GM12878 (cell line): ENCODE results near the gene AKAP1.

Experiments
- BRCA1 ChIP-seq: IDR thresholded peaks from 2 replicates; pipeline ENCODE4 v1.6.1; 2011; ENCODE audit warnings: low read depth, low read length, improper control_type of control experiment
- CBX5 ChIP-seq: sonication (generic); IDR thresholded peaks from 2 replicates; pipeline ENCODE4 v1.6.1; 2016; ENCODE audit warnings: low read depth, moderate library complexity, mild to moderate bottlenecking, inconsistent platforms
- EZH2 ChIP-seq: IDR thresholded peaks from 2 replicates; pipeline ENCODE4 v1.6.1; 2012; ENCODE audit warnings: low read depth, mild to moderate bottlenecking, control low read depth, inconsistent platforms, low read length, borderline replicate concordance; ENCODE audit not compliant: control insufficient read depth
- JUND ChIP-seq: IDR thresholded peaks from 2 replicates; pipeline ENCODE4 v1.6.1; 2012; ENCODE audit warnings: low read depth, mild to moderate bottlenecking, low read length, improper control_type of control experiment, moderate library complexity
- MXI1 ChIP-seq: fragments of 150-350 bp; IDR thresholded peaks from 2 replicates; pipeline ENCODE4 v1.6.1; 2011; ENCODE audit warnings: low read depth, mild to moderate bottlenecking, inconsistent platforms, low read length, improper control_type of control experiment
- NFXL1 ChIP-seq: fragments of 450-650 bp; IDR thresholded peaks from 2 replicates; pipeline ENCODE4 v1.6.1; 2017; ENCODE audit warnings: antibody characterized with exemption, mild to moderate bottlenecking, borderline replicate concordance
- NFYA ChIP-seq: IDR thresholded peaks from 2 replicates; pipeline ENCODE4 v1.6.1; 2011; ENCODE audit warnings: low read depth, mild to moderate bottlenecking, low read length, improper control_type of control experiment, borderline replicate concordance
- RAD21 ChIP-seq: IDR thresholded peaks from 2 replicates; pipeline ENCODE4 v1.6.1; 2011; ENCODE audit warnings: mild to moderate bottlenecking, low read depth, low read length, moderate library complexity; ENCODE audit not compliant: insufficient read depth
- SPI1 ChIP-seq: IDR thresholded peaks from 2 replicates; pipeline ENCODE4 v1.6.1; 2011; ENCODE audit warnings: low read depth, mild to moderate bottlenecking, low read length, moderate library complexity, borderline replicate concordance; ENCODE audit not compliant: insufficient read depth
- ZZZ3 ChIP-seq: IDR thresholded peaks from 2 replicates; pipeline ENCODE4 v1.6.1; 2011; ENCODE audit warnings: low read depth; ENCODE audit not compliant: control insufficient read depth, insufficient read length
- TF ChIP-seq, protein P1 (sequence below): fragments of 450-650 bp; IDR thresholded peaks from 2 replicates; pipeline ENCODE4 v1.6.1; 2017; ENCODE audit warnings: mild to moderate bottlenecking, moderate library complexity
- TF ChIP-seq, protein P2 (sequence below): fragments of 450-650 bp; IDR thresholded peaks from 2 replicates; pipeline ENCODE4 v1.6.1; 2018; ENCODE audit warnings: borderline replicate concordance, mild to moderate bottlenecking; ENCODE audit not compliant: partially characterized antibody
- TF ChIP-seq, protein P3 (sequence below): fragments of 450-650 bp; formaldehyde crosslinking; IDR thresholded peaks from 2 replicates; pipeline ENCODE4 v1.4.0; 2020; ENCODE audit warnings: mild to moderate bottlenecking, moderate library complexity

DNA sequence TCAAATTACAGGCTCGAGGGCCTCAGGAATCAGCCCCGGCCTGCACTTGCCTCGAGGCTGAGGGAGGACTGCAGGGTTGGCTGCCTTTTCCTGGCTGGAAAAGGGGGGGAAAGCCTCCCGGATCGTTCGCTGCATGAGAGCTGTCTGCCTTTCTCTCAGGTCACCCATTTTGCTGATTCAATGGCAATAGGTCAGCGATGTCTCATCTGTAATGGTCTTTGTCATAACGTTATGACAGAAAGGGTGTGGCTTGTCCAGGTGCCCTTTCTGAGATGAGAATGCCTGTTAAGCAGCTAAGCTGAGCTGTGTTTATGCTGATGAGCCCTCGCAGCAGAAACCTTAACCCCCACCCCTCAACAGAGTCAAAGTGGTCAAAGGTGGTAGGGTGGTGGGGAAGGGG, 81.8 kb downstream of the AKAP1 start:
- no peak for TF ChIP-seq NFXL1
- no peak for TF ChIP-seq MXI1
- TF ChIP-seq EZH2 = no peak
- TF ChIP-seq NFYA = no peak
- TF ChIP-seq ZZZ3 = no peak
- TF ChIP-seq, protein P1, sequence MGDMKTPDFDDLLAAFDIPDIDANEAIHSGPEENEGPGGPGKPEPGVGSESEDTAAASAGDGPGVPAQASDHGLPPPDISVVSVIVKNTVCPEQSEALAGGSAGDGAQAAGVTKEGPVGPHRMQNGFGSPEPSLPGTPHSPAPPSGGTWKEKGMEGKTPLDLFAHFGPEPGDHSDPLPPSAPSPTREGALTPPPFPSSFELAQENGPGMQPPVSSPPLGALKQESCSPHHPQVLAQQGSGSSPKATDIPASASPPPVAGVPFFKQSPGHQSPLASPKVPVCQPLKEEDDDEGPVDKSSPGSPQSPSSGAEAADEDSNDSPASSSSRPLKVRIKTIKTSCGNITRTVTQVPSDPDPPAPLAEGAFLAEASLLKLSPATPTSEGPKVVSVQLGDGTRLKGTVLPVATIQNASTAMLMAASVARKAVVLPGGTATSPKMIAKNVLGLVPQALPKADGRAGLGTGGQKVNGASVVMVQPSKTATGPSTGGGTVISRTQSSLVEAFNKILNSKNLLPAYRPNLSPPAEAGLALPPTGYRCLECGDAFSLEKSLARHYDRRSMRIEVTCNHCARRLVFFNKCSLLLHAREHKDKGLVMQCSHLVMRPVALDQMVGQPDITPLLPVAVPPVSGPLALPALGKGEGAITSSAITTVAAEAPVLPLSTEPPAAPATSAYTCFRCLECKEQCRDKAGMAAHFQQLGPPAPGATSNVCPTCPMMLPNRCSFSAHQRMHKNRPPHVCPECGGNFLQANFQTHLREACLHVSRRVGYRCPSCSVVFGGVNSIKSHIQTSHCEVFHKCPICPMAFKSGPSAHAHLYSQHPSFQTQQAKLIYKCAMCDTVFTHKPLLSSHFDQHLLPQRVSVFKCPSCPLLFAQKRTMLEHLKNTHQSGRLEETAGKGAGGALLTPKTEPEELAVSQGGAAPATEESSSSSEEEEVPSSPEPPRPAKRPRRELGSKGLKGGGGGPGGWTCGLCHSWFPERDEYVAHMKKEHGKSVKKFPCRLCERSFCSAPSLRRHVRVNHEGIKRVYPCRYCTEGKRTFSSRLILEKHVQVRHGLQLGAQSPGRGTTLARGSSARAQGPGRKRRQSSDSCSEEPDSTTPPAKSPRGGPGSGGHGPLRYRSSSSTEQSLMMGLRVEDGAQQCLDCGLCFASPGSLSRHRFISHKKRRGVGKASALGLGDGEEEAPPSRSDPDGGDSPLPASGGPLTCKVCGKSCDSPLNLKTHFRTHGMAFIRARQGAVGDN = no peak
- no peak for TF ChIP-seq JUND
- no peak for TF ChIP-seq RAD21
- TF ChIP-seq, protein P2, sequence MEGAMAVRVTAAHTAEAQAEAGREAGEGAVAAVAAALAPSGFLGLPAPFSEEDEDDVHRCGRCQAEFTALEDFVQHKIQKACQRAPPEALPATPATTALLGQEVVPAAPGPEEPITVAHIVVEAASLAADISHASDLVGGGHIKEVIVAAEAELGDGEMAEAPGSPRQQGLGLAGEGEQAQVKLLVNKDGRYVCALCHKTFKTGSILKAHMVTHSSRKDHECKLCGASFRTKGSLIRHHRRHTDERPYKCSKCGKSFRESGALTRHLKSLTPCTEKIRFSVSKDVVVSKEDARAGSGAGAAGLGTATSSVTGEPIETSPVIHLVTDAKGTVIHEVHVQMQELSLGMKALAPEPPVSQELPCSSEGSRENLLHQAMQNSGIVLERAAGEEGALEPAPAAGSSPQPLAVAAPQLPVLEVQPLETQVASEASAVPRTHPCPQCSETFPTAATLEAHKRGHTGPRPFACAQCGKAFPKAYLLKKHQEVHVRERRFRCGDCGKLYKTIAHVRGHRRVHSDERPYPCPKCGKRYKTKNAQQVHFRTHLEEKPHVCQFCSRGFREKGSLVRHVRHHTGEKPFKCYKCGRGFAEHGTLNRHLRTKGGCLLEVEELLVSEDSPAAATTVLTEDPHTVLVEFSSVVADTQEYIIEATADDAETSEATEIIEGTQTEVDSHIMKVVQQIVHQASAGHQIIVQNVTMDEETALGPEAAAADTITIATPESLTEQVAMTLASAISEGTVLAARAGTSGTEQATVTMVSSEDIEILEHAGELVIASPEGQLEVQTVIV = no peak
- TF ChIP-seq BRCA1 = no peak
- no peak for TF ChIP-seq SPI1
- TF ChIP-seq, protein P3, sequence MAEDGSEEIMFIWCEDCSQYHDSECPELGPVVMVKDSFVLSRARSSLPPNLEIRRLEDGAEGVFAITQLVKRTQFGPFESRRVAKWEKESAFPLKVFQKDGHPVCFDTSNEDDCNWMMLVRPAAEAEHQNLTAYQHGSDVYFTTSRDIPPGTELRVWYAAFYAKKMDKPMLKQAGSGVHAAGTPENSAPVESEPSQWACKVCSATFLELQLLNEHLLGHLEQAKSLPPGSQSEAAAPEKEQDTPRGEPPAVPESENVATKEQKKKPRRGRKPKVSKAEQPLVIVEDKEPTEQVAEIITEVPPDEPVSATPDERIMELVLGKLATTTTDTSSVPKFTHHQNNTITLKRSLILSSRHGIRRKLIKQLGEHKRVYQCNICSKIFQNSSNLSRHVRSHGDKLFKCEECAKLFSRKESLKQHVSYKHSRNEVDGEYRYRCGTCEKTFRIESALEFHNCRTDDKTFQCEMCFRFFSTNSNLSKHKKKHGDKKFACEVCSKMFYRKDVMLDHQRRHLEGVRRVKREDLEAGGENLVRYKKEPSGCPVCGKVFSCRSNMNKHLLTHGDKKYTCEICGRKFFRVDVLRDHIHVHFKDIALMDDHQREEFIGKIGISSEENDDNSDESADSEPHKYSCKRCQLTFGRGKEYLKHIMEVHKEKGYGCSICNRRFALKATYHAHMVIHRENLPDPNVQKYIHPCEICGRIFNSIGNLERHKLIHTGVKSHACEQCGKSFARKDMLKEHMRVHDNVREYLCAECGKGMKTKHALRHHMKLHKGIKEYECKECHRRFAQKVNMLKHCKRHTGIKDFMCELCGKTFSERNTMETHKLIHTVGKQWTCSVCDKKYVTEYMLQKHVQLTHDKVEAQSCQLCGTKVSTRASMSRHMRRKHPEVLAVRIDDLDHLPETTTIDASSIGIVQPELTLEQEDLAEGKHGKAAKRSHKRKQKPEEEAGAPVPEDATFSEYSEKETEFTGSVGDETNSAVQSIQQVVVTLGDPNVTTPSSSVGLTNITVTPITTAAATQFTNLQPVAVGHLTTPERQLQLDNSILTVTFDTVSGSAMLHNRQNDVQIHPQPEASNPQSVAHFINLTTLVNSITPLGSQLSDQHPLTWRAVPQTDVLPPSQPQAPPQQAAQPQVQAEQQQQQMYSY = no peak
- TF ChIP-seq CBX5 = no peak
